GM21737 (cell line): ENCODE measurements around the gene GPR42.

ENCODE experiments used
- ATAC-seq: cut with Tn5 transposase; IDR thresholded peaks from one replicate; pipeline ENCODE4 v1.9.1; 2021; ENCODE audit warnings: mild to moderate bottlenecking, moderate library complexity; ENCODE audit not compliant: unreplicated experiment

Gene GPR42

GRCh38 chr19:35417713-35418534, 47.1 kb downstream of the GPR42 start:
- ATAC-seq, result no peak

DNA sequence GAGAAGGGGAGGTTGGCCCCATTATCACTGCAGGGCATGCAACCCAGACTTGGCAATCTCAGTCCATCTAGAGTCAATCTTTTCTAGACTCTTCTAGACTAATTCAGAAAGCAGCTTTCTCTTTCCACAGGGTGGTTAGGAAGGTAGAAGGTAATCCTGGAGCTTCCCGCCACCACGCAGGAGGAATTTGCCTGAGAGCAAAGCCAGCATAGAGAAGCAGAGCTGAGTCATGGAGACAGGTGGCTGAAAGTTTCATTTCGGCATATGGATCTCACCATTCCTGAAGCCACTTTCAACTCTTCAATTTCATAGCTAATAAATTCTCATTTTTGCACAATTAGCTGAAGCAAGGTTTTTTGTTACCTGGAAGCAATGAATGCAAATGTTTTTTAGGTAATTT, 48.2 kb downstream of the GPR42 start:
- no peak for ATAC-seq

- no peak for ATAC-seq
These were observed 48.9 kb downstream of the GPR42 start for GRCh38 chr19:35419805-35420204.

- ATAC-seq, result no peak
These were observed 50.5 kb downstream of the GPR42 start for GRCh38 chr19:35421362-35421761.
